ENCODE data around the gene SPRY4. TPM values are rescaled to one million over a fixed set of nuclear protein-coding genes. Genes with fewer than 3 reads are reported as not detected.

The SPRY4 gene
- total and polyA plus RNA-seq, 10 donors: 0.76 to 33.5 (median 15.8) TPM

DNA sequence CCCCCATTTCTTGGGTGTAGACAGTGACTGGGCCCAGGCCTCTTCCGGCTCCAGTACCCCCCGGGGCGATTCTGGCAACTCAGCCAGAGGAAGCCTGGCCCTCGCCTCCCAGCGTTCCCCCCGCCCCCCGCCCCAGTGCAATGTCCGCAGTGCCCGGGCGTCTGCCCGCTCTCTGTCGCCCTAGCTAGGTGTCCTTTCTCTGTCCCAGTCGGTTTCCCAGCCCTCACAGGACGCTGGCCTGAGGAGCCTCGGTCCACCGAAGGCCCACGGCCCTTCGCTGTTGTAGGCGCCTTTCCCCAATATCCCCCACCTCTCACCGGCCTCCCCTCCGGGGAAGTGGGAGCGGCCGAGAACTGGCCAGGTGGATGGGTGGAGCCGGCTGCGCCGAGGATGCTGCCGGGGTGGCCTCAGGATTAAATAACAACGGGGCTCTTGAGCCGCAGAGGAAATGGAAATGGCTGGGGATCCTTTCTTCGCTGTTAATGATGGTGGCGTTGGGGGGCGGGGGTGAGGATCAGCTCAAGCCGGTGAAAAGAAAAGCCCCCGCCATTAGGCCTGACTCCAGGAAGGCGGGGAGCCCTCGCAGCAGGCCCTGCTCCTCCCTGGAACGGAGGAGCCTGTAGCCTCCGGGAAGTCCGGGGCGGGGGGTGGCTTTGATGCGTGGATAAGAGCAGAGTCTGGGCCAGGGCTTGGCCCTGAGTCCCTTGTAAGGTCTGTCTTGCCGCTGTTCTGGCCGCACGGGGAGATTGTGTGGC is 1.1 kb upstream of the SPRY4 start:
- intact Hi-C loops (cut with DNase I; ENCODE audit: low total_unique reads): no loop called here
- H3K27me3 ChIP-seq (replicated peaks in 1 of 7): peaks cover 0 to 92% (median 32%) of the 10 kb centered on the region in 7 donors
- WGBS, 5 donors: 4 to 17% (median 5%) methylated on average over 23 to 44 of the region's 44 CpGs
- no peak for TF ChIP-seq POLR2A (IDR thresholded peaks at IDR 0.05)
- peak in 1 of 3 donors; percentile 10 for TF ChIP-seq POLR2AphosphoS5 (IDR thresholded peaks at IDR 0.05)
- peak overlapping the region; percentile 46 to 76 (median 58) for H3K4me3 ChIP-seq
- peaks cover 15 to 59% (median 44%) of the 10 kb centered on the region in 6 donors for H3K4me1 ChIP-seq
- no peaks in the 10 kb centered on the region for H3K36me3 ChIP-seq
- no peaks in the 10 kb centered on the region for H3K9me3 ChIP-seq
- DNase-seq: no peak
- H3K27ac ChIP-seq: peak overlapping the region in 7 of 8 donors; percentile 22 to 86 (median 79)

DNA sequence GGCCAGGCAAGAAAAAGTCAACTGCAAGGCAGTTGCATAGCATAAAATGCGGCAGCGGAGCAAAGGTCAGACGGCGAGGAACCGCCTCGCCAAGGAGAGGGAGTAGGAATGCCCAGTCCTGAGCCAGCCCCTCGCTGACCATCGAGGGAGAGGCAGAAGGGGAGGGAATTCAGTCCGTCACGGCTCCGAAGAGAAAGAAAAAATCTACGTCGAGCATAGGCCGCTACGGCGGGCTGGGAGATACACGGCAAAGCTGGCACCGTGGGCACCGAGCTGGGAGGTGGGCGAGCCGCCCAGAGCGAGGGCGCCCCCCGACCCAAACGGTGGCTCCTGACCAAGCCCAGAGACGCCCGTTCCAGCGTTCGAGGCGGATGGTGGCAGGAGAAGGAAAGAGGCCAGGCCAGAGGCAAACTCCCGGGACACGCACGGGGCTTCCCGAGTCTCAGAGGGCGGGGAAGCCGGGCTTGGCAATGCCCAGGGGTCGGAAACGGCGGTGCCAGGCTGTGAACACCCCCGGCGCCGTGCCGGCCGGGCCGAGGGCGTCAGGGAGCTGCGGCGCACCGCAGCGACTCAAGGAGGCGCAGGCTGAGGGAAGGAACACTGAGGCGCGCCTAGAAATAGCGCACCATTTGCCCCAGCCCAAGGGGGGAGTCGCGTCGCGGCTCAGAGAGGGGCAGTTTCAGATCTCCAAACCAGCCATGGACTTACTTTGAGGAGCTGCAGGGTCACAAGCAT is 518 bp downstream of the SPRY4 start:
- TF ChIP-seq POLR2A (IDR thresholded peaks at IDR 0.05): no peak
- peak in 1 of 3 donors; percentile 48 for TF ChIP-seq POLR2AphosphoS5 (IDR thresholded peaks at IDR 0.05)
- TF ChIP-seq, protein P1, sequence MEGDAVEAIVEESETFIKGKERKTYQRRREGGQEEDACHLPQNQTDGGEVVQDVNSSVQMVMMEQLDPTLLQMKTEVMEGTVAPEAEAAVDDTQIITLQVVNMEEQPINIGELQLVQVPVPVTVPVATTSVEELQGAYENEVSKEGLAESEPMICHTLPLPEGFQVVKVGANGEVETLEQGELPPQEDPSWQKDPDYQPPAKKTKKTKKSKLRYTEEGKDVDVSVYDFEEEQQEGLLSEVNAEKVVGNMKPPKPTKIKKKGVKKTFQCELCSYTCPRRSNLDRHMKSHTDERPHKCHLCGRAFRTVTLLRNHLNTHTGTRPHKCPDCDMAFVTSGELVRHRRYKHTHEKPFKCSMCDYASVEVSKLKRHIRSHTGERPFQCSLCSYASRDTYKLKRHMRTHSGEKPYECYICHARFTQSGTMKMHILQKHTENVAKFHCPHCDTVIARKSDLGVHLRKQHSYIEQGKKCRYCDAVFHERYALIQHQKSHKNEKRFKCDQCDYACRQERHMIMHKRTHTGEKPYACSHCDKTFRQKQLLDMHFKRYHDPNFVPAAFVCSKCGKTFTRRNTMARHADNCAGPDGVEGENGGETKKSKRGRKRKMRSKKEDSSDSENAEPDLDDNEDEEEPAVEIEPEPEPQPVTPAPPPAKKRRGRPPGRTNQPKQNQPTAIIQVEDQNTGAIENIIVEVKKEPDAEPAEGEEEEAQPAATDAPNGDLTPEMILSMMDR (IDR thresholded peaks at IDR 0.05 in 8 of 11, conservative IDR thresholded peaks at IDR 0.05 in 3 of 11): peak in 4 of 11 experiments; percentile 15 to 30 (median 25)
- intact Hi-C loops (cut with DNase I; ENCODE audit: low total_unique reads): no loop called here
- H3K4me1 ChIP-seq: peaks cover 18 to 75% (median 56%) of the 10 kb centered on the region in 6 donors
- no peaks in the 10 kb centered on the region for H3K36me3 ChIP-seq
- no peaks in the 10 kb centered on the region for H3K9me3 ChIP-seq
- peak overlapping the region; percentile 46 to 76 (median 58) for H3K4me3 ChIP-seq
- peaks cover 0 to 100% (median 32%) of the 10 kb centered on the region in 7 donors for H3K27me3 ChIP-seq (replicated peaks in 1 of 7)
- no peak for DNase-seq
- peak overlapping the region; percentile 58 to 86 (median 82) for H3K27ac ChIP-seq
- WGBS, 5 donors: 4 to 8% (median 5%) methylated on average over 53 to 58 of the region's 58 CpGs

DNA sequence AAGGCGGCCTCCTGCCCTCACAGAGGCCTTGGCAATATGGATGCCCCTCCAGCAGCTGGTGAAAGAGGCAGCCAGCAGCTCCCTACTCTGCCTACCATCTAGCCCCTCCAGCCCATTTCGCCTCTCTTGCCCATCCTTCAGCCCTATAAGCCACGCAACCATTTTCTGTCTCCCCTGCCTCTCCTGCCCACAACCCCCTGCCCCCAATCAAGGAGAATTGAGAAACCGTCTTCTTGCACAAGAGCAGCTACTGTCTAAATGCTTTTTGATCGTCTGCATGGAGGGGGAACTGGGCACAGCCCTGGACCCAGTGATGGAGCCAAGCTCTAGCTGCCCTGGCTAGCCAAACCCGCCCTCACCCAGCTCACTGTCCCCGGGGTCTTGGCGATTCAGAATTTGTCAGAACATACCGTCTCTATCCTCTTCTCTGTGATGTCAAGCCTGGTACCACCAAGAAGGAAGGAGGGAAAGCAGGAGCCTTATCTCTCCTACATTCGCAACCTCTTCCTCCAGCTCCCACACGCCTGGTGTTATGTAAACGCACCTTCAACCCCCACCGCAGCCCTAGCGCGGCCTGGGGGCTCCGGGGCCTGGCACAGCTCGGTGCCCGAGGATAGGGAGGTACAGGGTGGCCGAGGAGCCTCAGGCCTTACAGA is 1.2 kb downstream of the SPRY4 start:
- Histone ChIP-seq H3K27ac (peak overlapping the region; percentile 42 to 86 (median 82)), H3K36me3 (no peaks in the 10 kb centered on the region), H3K9me3 (no peaks in the 10 kb centered on the region), H3K4me1 (peaks cover 18 to 82% (median 57%) of the 10 kb centered on the region in 6 donors), H3K27me3 (replicated peaks in 1 of 7) (peaks cover 0 to 100% (median 32%) of the 10 kb centered on the region in 7 donors), H3K4me3 (peak overlapping the region; percentile 46 to 76 (median 58))
- intact Hi-C loops (cut with DNase I; ENCODE audit: low total_unique reads): no loop called here
- 25 to 38% (median 31%) methylated on average over 19 of the region's 19 CpGs for WGBS, 5 donors
- TF ChIP-seq POLR2A (IDR thresholded peaks at IDR 0.05): no peak
- TF ChIP-seq, protein P1 (IDR thresholded peaks at IDR 0.05 in 8 of 11, conservative IDR thresholded peaks at IDR 0.05 in 3 of 11): no peak
- TF ChIP-seq POLR2AphosphoS5 (IDR thresholded peaks at IDR 0.05): no peak
- DNase-seq: no peak

DNA sequence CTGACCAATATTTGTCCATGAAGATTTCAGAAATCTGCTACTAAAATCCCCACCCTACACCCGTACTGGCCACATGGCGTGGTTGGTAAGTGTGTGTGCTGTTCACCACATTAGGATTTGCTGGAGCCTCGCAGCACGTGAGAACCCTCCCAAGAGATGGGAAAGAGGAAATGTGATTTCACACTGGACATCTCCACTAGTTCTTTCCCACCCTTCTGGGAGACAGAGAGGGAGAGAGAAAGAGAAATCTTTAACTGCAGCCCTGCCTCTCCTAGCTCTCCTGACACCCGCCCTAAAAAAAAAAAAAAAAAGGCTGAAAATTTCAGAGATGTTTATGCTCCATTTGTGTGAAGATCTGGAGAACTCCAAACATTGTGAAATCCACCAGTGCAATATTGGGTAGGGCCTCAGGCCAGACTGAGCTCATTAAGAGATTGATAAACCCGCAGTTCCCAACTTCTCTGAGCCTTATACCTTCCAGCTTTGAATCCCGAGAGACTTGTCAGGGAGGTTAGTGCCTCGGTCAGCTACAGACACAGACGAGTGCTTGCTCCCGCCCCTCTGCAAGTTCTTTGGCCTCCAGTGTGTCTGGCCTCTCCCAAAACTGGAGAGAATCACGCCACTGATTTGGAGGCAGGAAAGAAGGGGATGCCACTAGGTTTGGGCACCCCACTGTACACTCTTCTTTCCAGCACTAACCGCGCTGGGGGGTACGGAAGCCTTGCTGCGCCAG is 1.9 kb downstream of the SPRY4 start:
- peak overlapping the region; percentile 42 to 86 (median 82) for H3K27ac ChIP-seq
- peak overlapping the region; percentile 21 to 76 (median 55) for H3K4me3 ChIP-seq
- H3K4me1 ChIP-seq: peaks cover 18 to 89% (median 60%) of the 10 kb centered on the region in 6 donors
- peaks cover 0 to 98% (median 32%) of the 10 kb centered on the region in 7 donors for H3K27me3 ChIP-seq (replicated peaks in 1 of 7)
- no peaks in the 10 kb centered on the region for H3K9me3 ChIP-seq
- TF ChIP-seq POLR2AphosphoS5 (IDR thresholded peaks at IDR 0.05): no peak
- TF ChIP-seq, protein P1 (IDR thresholded peaks at IDR 0.05 in 8 of 11, conservative IDR thresholded peaks at IDR 0.05 in 3 of 11): no peak
- TF ChIP-seq POLR2A (IDR thresholded peaks at IDR 0.05): no peak
- H3K36me3 ChIP-seq: no peaks in the 10 kb centered on the region
- no peak for DNase-seq
- 73 to 82% (median 75%) methylated on average over 15 of the region's 15 CpGs for WGBS, 5 donors
- intact Hi-C loops (cut with DNase I; ENCODE audit: low total_unique reads): no loop called here
